Mesothelial cell of epicardium (in vitro differentiated cells): ENCODE results near the gene LIN28B. TPM values are rescaled to one million over a fixed set of nuclear protein-coding genes. Genes with fewer than 3 reads are reported as not detected.

Source experiments
- DNase-seq, 2 experiments: peaks; one replicate each; pipeline ENCODE4 v3.0.0; 2021; ENCODE audit warnings: low spot score in 2 of 2; ENCODE audit not compliant: unreplicated experiment in 2 of 2
- H3K27ac Mint-ChIP-seq: 2 replicates; pipeline ENCODE4 v1.8.0; 2021; ENCODE audit warnings: mixed read lengths
- H3K27me3 Mint-ChIP-seq: 2 replicates; pipeline ENCODE4 v1.8.0; 2021; ENCODE audit warnings: low read depth, mixed read lengths
- H3K36me3 Mint-ChIP-seq: 2 replicates; pipeline ENCODE4 v1.8.0; 2021; ENCODE audit warnings: mixed read lengths
- H3K4me1 Mint-ChIP-seq: 2 replicates; pipeline ENCODE4 v1.8.0; 2021; ENCODE audit warnings: mixed read lengths
- H3K4me3 Mint-ChIP-seq: 2 replicates; pipeline ENCODE4 v1.8.0; 2021; ENCODE audit warnings: mild to moderate bottlenecking, moderate library complexity, mixed read lengths
- H3K9me3 Mint-ChIP-seq: 2 replicates; pipeline ENCODE4 v1.8.0; 2021; ENCODE audit warnings: mixed read lengths
- total RNA-seq: library from RNA; stranded (reverse); gene quantifications from 3 replicates; pipeline ENCODE4 v1.2.1, GENCODE V29; 2021
- TF ChIP-seq, protein P1 (sequence below): fragments of 200-600 bp; sonication (generic); IDR thresholded peaks from one replicate; pipeline ENCODE4 v1.5.0; 2021; ENCODE audit warnings: antibody characterized with exemption; ENCODE audit not compliant: unreplicated experiment

The LIN28B gene
- total RNA-seq, 1 donor from 2014 or later = 19.3 TPM

DNA sequence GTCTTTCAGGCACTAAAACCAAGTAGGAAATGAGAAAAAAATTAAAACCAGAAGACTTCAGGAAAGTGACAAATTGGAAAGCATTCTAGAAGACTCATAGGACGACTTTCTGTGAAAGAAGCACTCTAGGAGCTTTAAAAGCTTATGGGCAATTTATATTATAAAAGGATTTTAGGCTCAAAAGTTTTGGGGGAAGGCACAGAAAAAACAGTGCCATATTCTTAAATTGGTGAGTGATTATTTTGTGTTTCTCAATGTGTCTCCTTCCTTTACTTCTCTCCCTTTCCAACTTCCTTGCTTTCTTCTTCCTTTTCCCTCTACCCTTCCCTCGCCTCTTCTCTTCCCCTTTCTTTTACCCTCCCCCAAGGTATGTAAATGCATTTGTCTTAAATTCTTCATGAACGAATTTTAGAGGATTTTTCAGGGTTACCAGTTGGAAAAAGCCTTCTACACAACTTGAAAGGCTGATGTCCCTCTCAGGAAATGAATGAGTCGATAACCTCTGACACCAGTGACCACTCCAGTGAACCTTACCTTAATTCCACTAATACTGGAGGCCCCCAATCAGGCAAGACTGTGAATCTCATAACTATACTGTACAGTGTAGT lies 2.6 kb upstream of the LIN28B start:
- H3K9me3 Mint-ChIP-seq = no peaks in the 10 kb centered on the region
- H3K4me3 Mint-ChIP-seq = peak overlapping the region; percentile 76
- H3K27me3 Mint-ChIP-seq = peaks cover 21% of the 10 kb centered on the region
- no peaks in the 10 kb centered on the region for H3K36me3 Mint-ChIP-seq
- H3K4me1 Mint-ChIP-seq = peaks cover 36% of the 10 kb centered on the region
- DNase-seq = no peak
- H3K27ac Mint-ChIP-seq = peak overlapping the region; percentile 94
- TF ChIP-seq, protein P1, sequence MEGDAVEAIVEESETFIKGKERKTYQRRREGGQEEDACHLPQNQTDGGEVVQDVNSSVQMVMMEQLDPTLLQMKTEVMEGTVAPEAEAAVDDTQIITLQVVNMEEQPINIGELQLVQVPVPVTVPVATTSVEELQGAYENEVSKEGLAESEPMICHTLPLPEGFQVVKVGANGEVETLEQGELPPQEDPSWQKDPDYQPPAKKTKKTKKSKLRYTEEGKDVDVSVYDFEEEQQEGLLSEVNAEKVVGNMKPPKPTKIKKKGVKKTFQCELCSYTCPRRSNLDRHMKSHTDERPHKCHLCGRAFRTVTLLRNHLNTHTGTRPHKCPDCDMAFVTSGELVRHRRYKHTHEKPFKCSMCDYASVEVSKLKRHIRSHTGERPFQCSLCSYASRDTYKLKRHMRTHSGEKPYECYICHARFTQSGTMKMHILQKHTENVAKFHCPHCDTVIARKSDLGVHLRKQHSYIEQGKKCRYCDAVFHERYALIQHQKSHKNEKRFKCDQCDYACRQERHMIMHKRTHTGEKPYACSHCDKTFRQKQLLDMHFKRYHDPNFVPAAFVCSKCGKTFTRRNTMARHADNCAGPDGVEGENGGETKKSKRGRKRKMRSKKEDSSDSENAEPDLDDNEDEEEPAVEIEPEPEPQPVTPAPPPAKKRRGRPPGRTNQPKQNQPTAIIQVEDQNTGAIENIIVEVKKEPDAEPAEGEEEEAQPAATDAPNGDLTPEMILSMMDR = no peak

DNA sequence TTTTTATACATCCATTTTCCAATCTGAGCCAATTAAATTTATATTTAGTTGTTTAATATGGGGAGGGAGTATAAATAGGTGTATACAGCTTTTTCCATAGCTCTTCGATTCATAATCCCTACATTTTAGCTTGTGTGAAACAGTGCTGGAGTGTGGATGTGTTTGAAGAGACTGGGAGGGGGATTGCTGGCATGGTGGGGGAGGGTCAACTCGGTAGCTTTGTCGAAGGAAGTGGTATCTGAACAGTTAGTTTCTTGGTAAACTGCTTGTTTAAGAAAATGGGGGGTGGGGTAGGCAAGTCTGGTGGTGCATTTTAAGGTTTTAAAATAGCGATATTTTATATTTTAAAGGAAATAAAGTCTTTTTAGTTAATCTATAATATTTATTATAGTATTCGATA lies 1.4 kb upstream of the LIN28B start:
- Mint-ChIP-seq H3K27me3 (peaks cover 21% of the 10 kb centered on the region), H3K9me3 (no peaks in the 10 kb centered on the region), H3K27ac (peak overlapping the region; percentile 18), H3K4me3 (peak overlapping the region; percentile 81), H3K36me3 (no peaks in the 10 kb centered on the region), H3K4me1 (peaks cover 40% of the 10 kb centered on the region)
- no peak for DNase-seq
- TF ChIP-seq, protein P1 = no peak

DNA sequence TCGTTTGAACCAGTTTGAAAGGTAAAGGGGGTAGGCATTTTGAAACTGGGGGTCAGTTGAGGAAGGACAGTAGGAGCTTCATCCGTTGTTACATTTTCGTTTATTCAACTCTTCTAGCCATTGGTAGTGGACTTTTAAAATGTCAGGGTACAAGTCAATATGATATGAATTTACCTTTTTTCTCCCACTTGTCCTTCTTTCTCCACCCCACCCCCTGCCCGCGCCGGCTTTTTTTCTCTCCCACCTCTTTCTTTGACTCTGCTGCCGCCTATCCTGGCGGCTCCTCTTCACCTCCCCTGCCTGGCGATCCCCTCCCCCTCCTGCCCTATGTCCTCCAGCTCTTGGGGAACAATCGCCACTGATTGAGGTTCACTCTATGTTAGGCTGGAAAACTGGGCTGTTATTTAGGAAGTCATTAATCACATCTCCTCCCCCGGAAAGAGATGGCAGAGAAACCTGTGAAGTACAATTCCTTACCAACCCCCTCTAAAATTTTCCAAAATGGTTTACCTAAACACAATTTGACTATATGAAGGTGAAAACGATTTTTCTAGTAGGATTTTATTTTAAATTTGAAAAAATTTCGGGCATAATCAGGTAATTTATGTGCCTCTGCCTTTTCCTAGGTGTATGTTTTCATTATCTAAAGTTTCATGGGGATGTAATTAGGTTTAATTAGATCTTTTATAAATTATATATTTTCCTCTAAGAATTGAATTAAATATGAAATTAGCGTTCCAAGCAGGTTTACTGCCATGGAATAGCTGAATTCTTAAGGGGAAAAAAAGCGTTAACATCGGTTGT lies 778 bp upstream of the LIN28B start:
- Mint-ChIP-seq H3K9me3 (no peaks in the 10 kb centered on the region), H3K27ac (peak overlapping the region; percentile 91), H3K4me3 (peak overlapping the region; percentile 81), H3K36me3 (no peaks in the 10 kb centered on the region), H3K4me1 (peaks cover 40% of the 10 kb centered on the region), H3K27me3 (peaks cover 21% of the 10 kb centered on the region)
- DNase-seq = no peak
- TF ChIP-seq, protein P1 = no peak

DNA sequence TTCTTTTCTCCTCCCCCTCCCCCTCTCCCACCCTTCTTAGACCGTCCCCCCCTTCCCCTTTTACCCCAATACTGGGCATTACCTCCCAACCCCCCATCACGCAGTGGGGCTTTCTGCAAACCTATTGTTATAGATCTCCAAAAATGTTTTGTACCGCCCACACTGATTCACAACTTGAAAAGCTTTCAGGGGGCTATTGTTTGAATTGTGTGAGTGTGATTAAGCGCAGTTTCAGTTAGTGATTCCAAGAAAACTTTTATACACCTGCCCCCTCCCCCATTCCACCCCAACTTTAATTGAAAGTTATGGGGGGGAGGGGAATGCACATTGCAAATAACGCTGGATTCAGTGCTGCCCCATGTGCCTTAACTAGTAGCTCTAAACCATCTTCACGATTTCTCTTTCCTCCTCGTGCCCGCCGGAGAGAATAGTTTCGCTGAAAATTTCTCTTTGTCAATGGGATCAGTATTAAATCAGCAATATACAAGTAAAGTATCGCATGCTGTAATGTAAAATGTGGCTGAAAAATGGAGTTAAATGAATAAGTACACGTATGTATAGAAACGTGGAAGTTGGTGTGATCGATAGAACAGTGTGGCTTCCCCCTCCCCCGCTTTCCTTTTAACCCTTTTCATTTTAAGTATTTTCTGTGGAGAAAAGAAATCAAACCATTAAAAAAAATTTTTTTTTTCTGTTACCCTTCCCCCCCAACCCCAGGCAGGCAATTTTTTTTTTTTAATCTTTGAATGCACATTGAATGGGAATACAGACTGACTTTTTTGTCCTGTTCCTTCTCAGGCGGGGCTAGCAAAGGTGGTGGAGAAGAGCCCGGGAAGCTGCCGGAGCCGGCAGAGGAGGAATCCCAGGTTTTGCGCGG lies 632 bp downstream of the LIN28B start:
- H3K9me3 Mint-ChIP-seq = no peaks in the 10 kb centered on the region
- DNase-seq = no peak
- peak overlapping the region; percentile 81 for H3K4me3 Mint-ChIP-seq
- peaks cover 39% of the 10 kb centered on the region for H3K4me1 Mint-ChIP-seq
- H3K27ac Mint-ChIP-seq = peak overlapping the region; percentile 96
- no peaks in the 10 kb centered on the region for H3K36me3 Mint-ChIP-seq
- TF ChIP-seq, protein P1 = no peak
- peaks cover 17% of the 10 kb centered on the region for H3K27me3 Mint-ChIP-seq

DNA sequence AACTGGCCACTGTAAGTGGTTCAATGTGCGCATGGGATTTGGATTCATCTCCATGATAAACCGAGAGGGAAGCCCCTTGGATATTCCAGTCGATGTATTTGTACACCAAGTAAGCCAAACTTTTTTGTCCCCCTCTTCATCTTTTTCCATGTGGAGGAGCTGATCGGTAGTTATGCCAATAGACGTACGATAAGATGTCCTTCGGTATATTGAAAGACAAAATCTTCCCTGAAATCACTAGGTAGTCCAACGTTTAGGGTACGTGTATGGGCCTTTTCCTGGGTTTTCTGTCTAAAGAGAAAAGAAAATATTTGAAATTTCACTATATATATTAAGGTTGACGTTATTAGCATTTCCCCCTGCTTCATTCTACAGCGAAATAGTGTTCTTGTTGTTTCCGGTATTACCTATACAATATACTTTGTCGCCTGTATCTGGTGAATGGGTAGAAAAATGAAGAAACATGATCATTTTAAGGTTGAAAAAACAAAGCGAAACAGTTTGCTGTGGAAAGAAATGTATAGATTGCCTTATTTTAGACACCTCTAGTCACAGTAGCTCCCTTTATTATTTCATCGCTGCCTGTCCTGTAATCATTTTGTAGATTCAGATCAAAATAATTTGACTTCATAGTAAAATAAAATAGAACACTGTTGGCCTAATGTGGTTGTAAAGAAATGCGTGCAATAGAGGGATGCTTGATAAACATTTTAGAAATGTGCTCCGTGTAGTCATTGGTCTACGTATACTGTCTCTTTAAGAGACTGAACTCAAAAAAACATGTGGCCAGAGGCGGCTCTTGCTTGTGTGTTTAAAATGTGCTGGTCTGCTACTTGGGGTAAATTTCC lies 1.5 kb downstream of the LIN28B start:
- peaks cover 10% of the 10 kb centered on the region for H3K27me3 Mint-ChIP-seq
- TF ChIP-seq, protein P1 = no peak
- no peaks in the 10 kb centered on the region for H3K9me3 Mint-ChIP-seq
- H3K4me3 Mint-ChIP-seq = peak overlapping the region; percentile 81
- peaks cover 32% of the 10 kb centered on the region for H3K4me1 Mint-ChIP-seq
- peak overlapping the region; percentile 96 for H3K27ac Mint-ChIP-seq
- no peak for DNase-seq
- no peaks in the 10 kb centered on the region for H3K36me3 Mint-ChIP-seq
